Measurements from ENCODE around the gene CGRRF1.

The CGRRF1 gene

DNA sequence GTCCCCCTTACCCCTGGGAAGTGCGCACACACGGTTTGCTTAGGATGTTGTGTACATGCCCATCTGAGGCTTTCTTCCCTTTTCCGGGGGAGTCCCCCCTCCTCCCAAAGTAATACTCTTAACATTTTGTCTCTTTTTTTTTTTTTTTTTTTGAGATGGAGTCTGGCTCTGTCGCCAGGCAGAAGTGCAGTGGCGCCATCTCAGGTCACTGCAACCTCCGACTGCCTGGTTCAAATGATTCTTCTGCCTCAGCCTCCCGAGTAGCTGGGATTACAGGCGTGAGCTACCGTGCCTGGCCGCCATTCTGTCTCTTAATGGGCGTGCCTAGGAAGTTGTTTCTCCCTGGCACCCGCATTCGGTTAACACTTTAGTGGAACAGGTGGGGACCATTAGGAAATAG, 16.4 kb upstream of the CGRRF1 start (continued):
- TF ChIP-seq, protein P1, sequence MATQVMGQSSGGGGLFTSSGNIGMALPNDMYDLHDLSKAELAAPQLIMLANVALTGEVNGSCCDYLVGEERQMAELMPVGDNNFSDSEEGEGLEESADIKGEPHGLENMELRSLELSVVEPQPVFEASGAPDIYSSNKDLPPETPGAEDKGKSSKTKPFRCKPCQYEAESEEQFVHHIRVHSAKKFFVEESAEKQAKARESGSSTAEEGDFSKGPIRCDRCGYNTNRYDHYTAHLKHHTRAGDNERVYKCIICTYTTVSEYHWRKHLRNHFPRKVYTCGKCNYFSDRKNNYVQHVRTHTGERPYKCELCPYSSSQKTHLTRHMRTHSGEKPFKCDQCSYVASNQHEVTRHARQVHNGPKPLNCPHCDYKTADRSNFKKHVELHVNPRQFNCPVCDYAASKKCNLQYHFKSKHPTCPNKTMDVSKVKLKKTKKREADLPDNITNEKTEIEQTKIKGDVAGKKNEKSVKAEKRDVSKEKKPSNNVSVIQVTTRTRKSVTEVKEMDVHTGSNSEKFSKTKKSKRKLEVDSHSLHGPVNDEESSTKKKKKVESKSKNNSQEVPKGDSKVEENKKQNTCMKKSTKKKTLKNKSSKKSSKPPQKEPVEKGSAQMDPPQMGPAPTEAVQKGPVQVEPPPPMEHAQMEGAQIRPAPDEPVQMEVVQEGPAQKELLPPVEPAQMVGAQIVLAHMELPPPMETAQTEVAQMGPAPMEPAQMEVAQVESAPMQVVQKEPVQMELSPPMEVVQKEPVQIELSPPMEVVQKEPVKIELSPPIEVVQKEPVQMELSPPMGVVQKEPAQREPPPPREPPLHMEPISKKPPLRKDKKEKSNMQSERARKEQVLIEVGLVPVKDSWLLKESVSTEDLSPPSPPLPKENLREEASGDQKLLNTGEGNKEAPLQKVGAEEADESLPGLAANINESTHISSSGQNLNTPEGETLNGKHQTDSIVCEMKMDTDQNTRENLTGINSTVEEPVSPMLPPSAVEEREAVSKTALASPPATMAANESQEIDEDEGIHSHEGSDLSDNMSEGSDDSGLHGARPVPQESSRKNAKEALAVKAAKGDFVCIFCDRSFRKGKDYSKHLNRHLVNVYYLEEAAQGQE (tag by site-specific recombination; IDR thresholded peaks at IDR 0.05) = no peak
- TF ChIP-seq ZNF23 (tag by site-specific recombination; IDR thresholded peaks at IDR 0.05; ENCODE audit: borderline replicate concordance) (no peak), SCRT1 (tag by site-specific recombination; IDR thresholded peaks at IDR 0.05; ENCODE audit: borderline replicate concordance) (no peak), ZNF175 (tag by site-specific recombination; IDR thresholded peaks at IDR 0.05) (no peak)
- TF ChIP-seq, protein P2, sequence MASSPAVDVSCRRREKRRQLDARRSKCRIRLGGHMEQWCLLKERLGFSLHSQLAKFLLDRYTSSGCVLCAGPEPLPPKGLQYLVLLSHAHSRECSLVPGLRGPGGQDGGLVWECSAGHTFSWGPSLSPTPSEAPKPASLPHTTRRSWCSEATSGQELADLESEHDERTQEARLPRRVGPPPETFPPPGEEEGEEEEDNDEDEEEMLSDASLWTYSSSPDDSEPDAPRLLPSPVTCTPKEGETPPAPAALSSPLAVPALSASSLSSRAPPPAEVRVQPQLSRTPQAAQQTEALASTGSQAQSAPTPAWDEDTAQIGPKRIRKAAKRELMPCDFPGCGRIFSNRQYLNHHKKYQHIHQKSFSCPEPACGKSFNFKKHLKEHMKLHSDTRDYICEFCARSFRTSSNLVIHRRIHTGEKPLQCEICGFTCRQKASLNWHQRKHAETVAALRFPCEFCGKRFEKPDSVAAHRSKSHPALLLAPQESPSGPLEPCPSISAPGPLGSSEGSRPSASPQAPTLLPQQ (tag by site-specific recombination; IDR thresholded peaks at IDR 0.05) = no peak

DNA sequence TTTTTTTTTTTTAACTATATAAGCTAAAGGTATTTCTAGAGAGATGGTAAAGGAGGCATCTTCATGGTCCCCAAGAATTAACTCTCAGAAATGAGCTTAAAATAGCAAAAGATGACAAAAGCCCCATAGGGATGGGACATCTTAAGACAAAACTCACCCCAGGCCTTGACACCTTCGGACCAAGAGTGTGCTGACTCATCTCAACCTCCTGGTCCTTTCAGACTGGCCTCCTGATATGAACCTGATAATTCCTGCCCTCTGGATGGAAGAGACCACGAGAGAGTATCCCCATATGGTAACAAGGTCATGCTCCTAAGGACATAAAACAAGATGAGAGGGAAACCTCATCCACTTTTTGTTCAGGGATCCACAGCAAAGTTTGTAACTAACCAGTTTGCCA, 12.5 kb upstream of the CGRRF1 start:
- H3K27ac ChIP-seq (ENCODE audit: extremely low read depth, low read depth, low read length) = no peak overlapping the region
- H3K4me1 ChIP-seq (ENCODE audit: control insufficient read depth, insufficient read depth, low read length) = peaks cover 6% of the 10 kb centered on the region
- no peaks in the 10 kb centered on the region for H3K36me3 ChIP-seq (ENCODE audit: control insufficient read depth in 2 of 2, insufficient read depth in 1 of 2, low read length in 2 of 2)
- POLR2A ChIA-PET = no interaction called here
- TF ChIP-seq ZNF600 (tag by site-specific recombination; IDR thresholded peaks at IDR 0.05) = peak; percentile 42
- no peak for TF ChIP-seq ZNF416 (tag by site-specific recombination; IDR thresholded peaks at IDR 0.05)
- no peak overlapping the region for H3K4me3 ChIP-seq (ENCODE audit: low read depth, low read length)
- CTCF ChIA-PET = interaction anchor here (0.6 kb wide), 1 partner anchor 1913 kb away, joined by 3 read pairs; no protein-coding TSS in a partner anchor
- no peaks in the 10 kb centered on the region for H3K9me3 ChIP-seq (ENCODE audit: control insufficient read depth, insufficient read depth, low read depth, low read length)

DNA sequence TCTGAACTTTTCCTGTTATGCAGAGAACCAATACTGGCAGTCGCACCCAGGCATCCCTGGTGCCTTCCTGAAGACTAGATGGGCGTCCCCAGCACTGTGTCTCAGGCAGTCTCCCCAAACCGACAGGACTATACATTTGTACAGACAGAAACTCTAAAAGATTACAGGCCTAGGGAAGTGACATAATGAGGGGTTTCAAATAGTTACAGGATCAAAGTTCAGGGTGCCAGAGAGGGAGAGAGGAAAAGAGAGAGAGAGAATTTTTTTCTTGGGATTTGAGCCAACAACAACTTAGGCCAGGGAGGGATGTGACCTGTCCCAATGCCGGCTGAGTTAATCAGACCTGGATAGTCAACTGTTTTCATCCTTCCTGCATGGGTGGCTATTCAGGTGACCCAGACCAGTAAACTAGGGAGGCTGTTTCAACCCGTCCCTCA, 11.6 kb upstream of the CGRRF1 start:
- Histone ChIP-seq H3K9me3 (ENCODE audit: control insufficient read depth, insufficient read depth, low read depth, low read length) (no peaks in the 10 kb centered on the region), H3K27ac (ENCODE audit: extremely low read depth, low read depth, low read length) (no peak overlapping the region), H3K4me3 (ENCODE audit: low read depth, low read length) (no peak overlapping the region), H3K36me3 (ENCODE audit: control insufficient read depth in 2 of 2, insufficient read depth in 1 of 2, low read length in 2 of 2) (no peaks in the 10 kb centered on the region), H3K4me1 (ENCODE audit: control insufficient read depth, insufficient read depth, low read length) (peaks cover under 1% of the 10 kb centered on the region; the same call in 1 of the 2 replicates)
- ChIA-PET POLR2A (no interaction called here), CTCF (no interaction called here)
- TF ChIP-seq, protein P3, sequence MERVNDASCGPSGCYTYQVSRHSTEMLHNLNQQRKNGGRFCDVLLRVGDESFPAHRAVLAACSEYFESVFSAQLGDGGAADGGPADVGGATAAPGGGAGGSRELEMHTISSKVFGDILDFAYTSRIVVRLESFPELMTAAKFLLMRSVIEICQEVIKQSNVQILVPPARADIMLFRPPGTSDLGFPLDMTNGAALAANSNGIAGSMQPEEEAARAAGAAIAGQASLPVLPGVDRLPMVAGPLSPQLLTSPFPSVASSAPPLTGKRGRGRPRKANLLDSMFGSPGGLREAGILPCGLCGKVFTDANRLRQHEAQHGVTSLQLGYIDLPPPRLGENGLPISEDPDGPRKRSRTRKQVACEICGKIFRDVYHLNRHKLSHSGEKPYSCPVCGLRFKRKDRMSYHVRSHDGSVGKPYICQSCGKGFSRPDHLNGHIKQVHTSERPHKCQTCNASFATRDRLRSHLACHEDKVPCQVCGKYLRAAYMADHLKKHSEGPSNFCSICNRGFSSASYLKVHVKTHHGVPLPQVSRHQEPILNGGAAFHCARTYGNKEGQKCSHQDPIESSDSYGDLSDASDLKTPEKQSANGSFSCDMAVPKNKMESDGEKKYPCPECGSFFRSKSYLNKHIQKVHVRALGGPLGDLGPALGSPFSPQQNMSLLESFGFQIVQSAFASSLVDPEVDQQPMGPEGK (tag by site-specific recombination; IDR thresholded peaks at IDR 0.05) = no peak
- TF ChIP-seq ZXDB (tag by site-specific recombination; IDR thresholded peaks at IDR 0.05) (no peak), HOXA7 (CRISPR knock-in tag; IDR thresholded peaks at IDR 0.05; ENCODE audit: borderline replicate concordance) (no peak), IKZF3 (tag by site-specific recombination; IDR thresholded peaks at IDR 0.05) (no peak), ZNF302 (tag by site-specific recombination; IDR thresholded peaks at IDR 0.05; ENCODE audit: low read depth) (no peak), ZNF529 (tag by site-specific recombination; IDR thresholded peaks at IDR 0.05; ENCODE audit: insufficient replicate concordance) (no peak), SP7 (tag by site-specific recombination; IDR thresholded peaks at IDR 0.05) (peak; percentile 67; the same call in 1 of the 2 replicates), ZBTB17 (tag by site-specific recombination; IDR thresholded peaks at IDR 0.05) (peak; percentile 23; the same call in 1 of the 2 replicates)
- TF ChIP-seq, protein P4, sequence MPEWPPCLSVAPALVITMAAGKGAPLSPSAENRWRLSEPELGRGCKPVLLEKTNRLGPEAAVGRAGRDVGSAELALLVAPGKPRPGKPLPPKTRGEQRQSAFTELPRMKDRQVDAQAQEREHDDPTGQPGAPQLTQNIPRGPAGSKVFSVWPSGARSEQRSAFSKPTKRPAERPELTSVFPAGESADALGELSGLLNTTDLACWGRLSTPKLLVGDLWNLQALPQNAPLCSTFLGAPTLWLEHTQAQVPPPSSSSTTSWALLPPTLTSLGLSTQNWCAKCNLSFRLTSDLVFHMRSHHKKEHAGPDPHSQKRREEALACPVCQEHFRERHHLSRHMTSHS (tag by site-specific recombination; IDR thresholded peaks at IDR 0.05) = no peak
